Midbrain (tissue), 1 donor: Measurements from ENCODE around the gene ARHGAP44.

ENCODE experiments used
- DNase-seq: peaks from one replicate; lab custom pipeline; 2025; lab: John Stamatoyannopoulos, UW

Gene ARHGAP44

GRCh38 chr17:12789481-12790248 lies at the start of gene ARHGAP44:
Gene ARHGAP44, plus strand, starts transcription at chr17:12789498. Its CDS starts 341 bp downstream, at chr17:12789839.
- peak; percentile 68 for DNase-seq

GRCh38 chr17:12739500-12739899 lies 49.8 kb upstream of the ARHGAP44 start:
- DNase-seq = no peak

- DNase-seq = no peak
Measured at GRCh38 chr17:12743046-12743445, 46.3 kb upstream of the ARHGAP44 start.

- no peak for DNase-seq
Measured at GRCh38 chr17:12744298-12744697, 45.0 kb upstream of the ARHGAP44 start.

- no peak for DNase-seq
Measured at GRCh38 chr17:12744786-12745185, 44.5 kb upstream of the ARHGAP44 start.

- DNase-seq = no peak
Measured at GRCh38 chr17:12745486-12745885, 43.8 kb upstream of the ARHGAP44 start.

- DNase-seq = no peak
Measured at GRCh38 chr17:12756786-12757185, 32.5 kb upstream of the ARHGAP44 start.

- DNase-seq = no peak
Measured at GRCh38 chr17:12759090-12759489, 30.2 kb upstream of the ARHGAP44 start.

GRCh38 chr17:12765548-12765947 lies 23.8 kb upstream of the ARHGAP44 start:
- no peak for DNase-seq

GRCh38 chr17:12768255-12768654 lies 21.0 kb upstream of the ARHGAP44 start:
- DNase-seq = no peak

- no peak for DNase-seq
Measured at GRCh38 chr17:12769981-12770380, 19.3 kb upstream of the ARHGAP44 start.

GRCh38 chr17:12773153-12773552 lies 16.1 kb upstream of the ARHGAP44 start:
- no peak for DNase-seq

GRCh38 chr17:12789075-12789480 lies 220 bp upstream of the ARHGAP44 start:
- DNase-seq = no peak

- no peak for DNase-seq
Measured at GRCh38 chr17:12790249-12791106, 1.2 kb downstream of the ARHGAP44 start.

- no peak for DNase-seq
Measured at GRCh38 chr17:12794919-12795532, 5.7 kb downstream of the ARHGAP44 start.

- no peak for DNase-seq
Measured at GRCh38 chr17:12800855-12801365, 11.6 kb downstream of the ARHGAP44 start.

- DNase-seq = no peak
Measured at GRCh38 chr17:12806630-12807029, 17.3 kb downstream of the ARHGAP44 start.

GRCh38 chr17:12808723-12809122 lies 19.4 kb downstream of the ARHGAP44 start:
- no peak for DNase-seq

GRCh38 chr17:12812877-12813276 lies 23.6 kb downstream of the ARHGAP44 start:
- no peak for DNase-seq

- DNase-seq = no peak
Measured at GRCh38 chr17:12813664-12814063, 24.4 kb downstream of the ARHGAP44 start.

GRCh38 chr17:12814718-12815117 lies 25.4 kb downstream of the ARHGAP44 start:
- DNase-seq = no peak

GRCh38 chr17:12815642-12816141 lies 26.4 kb downstream of the ARHGAP44 start:
- DNase-seq = no peak
